Peyer's patch (tissue), 4 donors: ENCODE data around the gene ACO2. TPM values are rescaled to one million over a fixed set of nuclear protein-coding genes. Genes with fewer than 3 reads are reported as not detected.

ENCODE experiments used
- DNase-seq, 3 donors: peaks; one replicate each; pipeline ENCODE4 v3.0.0-alpha.2; 2017 to 2019
- H3K27ac ChIP-seq, 4 donors: fragments of 200-600 bp; sonication (generic); one replicate each; pipeline ENCODE4 v1.5.1; 2016 to 2019
- H3K27me3 ChIP-seq, 2 donors: fragments of 200-600 bp; sonication (generic); one replicate each; pipeline ENCODE4 v1.5.1; 2019
- H3K36me3 ChIP-seq, 3 donors: fragments of 200-600 bp; sonication (generic); one replicate each; pipeline ENCODE4 v1.5.1; 2016 to 2019
- H3K4me1 ChIP-seq, 4 donors: fragments of 200-600 bp; sonication (generic); one replicate each; pipeline ENCODE4 v1.5.1; 2016 to 2019
- H3K4me3 ChIP-seq, 4 donors: fragments of 200-600 bp; sonication (generic); 1 replicate in 3 of 4; 2 replicates in 1 of 4; pipeline ENCODE4 v1.5.1; 2016 to 2019; ENCODE audit warnings: mild to moderate bottlenecking in 1 of 4
- H3K9me3 ChIP-seq, 4 donors: fragments of 200-600 bp; sonication (generic); one replicate each; pipeline ENCODE4 v1.5.1; 2016 to 2019; ENCODE audit warnings: mild to moderate bottlenecking in 1 of 4
- POLR2A ChIP-seq, 2 donors: fragments of 450-650 bp; IDR thresholded peaks; one replicate each; pipeline ENCODE4 v1.5.1; 2017; ENCODE audit warnings: antibody characterized with exemption in 2 of 2, mild to moderate bottlenecking in 2 of 2, moderate library complexity in 2 of 2
- total RNA-seq, 4 donors: library from RNA; depleted of rRNA; stranded (reverse); fragments of >200 nt; gene quantifications; one replicate each; pipeline ENCODE4 v1.1.0, GENCODE V29; 2016
- TF ChIP-seq, protein P1 (sequence below), 6 experiments: fragments of 450-650 bp in 4 of 6; fragments of 200-600 bp in 2 of 6; sonication (generic) in 1 of 6; IDR thresholded peaks; one replicate each; pipeline ENCODE4 v1.5.1; 2017 to 2019; ENCODE audit warnings: antibody characterized with exemption in 6 of 6, mild to moderate bottlenecking in 3 of 6, moderate library complexity in 1 of 6

ACO2 gene
- total RNA-seq, 4 donors from 2014 or later, result 115 to 394 (median 356) TPM

DNA sequence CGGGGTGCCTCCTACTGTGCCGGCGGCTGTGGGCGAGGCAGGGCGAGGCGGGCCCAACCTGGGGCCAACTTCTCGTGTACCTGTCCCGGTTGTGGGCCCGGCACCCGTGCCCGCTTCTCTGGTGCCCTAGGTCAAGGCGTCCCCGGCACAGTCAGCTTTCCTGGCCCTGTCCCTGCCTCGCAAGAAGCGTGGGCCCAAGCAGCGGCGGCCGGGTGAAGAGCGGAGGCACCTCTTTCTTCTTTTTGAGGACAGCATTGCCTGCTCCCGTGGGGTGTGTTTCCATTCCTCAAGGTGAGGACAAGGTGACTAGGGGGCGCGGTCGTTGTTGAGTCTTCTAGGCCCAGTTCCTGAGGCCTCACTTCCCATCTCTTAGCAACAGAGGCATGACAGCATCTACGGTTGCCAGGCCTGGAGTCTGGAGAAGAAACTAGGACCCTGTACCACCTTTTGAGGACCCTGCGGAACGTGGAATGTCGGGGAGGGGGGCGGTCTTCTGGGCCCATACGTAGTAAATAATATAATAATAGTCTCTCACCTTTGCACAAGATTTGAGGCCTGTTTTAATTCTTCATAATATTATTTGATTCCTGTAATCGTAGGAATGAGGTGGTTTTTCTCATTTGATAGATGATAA, 418 bp downstream of the ACO2 start:
- H3K27me3 ChIP-seq, result no peaks in the 10 kb centered on the region
- peaks cover 0 to 45% (median 2%) of the 10 kb centered on the region in 3 donors for H3K36me3 ChIP-seq
- peak overlapping the region; percentile 78 to 99 (median 84) for H3K4me3 ChIP-seq
- H3K27ac ChIP-seq, result peak overlapping the region; percentile 89 to 97 (median 96)
- TF ChIP-seq POLR2A (IDR thresholded peaks at IDR 0.05), result no peak
- TF ChIP-seq, protein P1, sequence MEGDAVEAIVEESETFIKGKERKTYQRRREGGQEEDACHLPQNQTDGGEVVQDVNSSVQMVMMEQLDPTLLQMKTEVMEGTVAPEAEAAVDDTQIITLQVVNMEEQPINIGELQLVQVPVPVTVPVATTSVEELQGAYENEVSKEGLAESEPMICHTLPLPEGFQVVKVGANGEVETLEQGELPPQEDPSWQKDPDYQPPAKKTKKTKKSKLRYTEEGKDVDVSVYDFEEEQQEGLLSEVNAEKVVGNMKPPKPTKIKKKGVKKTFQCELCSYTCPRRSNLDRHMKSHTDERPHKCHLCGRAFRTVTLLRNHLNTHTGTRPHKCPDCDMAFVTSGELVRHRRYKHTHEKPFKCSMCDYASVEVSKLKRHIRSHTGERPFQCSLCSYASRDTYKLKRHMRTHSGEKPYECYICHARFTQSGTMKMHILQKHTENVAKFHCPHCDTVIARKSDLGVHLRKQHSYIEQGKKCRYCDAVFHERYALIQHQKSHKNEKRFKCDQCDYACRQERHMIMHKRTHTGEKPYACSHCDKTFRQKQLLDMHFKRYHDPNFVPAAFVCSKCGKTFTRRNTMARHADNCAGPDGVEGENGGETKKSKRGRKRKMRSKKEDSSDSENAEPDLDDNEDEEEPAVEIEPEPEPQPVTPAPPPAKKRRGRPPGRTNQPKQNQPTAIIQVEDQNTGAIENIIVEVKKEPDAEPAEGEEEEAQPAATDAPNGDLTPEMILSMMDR (IDR thresholded peaks at IDR 0.05), result no peak
- peak in 2 of 3 donors; percentile 38 to 79 for DNase-seq
- peaks cover 0 to 58% (median 3%) of the 10 kb centered on the region in 4 donors for H3K4me1 ChIP-seq
- H3K9me3 ChIP-seq, result no peaks in the 10 kb centered on the region

DNA sequence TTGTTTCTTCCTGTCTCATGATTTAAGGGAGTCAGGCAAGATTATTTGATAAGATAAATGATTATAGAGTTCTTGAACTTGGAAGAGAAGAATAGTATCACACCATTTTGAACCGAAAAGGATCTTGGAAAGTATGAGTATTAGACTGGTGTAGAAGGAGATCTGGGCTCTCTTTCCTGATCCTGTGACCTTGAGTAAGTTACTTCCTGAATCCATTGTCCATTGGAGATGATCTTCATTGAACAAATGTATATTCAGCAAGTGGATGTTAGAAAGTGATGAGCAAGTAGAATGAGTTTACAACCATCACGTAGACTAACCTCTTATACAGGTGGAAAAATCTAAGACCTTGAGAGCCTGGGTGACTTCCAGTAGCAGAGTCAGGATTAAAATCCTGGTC, 2.0 kb downstream of the ACO2 start:
- H3K4me1 ChIP-seq, result peaks cover 0 to 58% (median 3%) of the 10 kb centered on the region in 4 donors

DNA sequence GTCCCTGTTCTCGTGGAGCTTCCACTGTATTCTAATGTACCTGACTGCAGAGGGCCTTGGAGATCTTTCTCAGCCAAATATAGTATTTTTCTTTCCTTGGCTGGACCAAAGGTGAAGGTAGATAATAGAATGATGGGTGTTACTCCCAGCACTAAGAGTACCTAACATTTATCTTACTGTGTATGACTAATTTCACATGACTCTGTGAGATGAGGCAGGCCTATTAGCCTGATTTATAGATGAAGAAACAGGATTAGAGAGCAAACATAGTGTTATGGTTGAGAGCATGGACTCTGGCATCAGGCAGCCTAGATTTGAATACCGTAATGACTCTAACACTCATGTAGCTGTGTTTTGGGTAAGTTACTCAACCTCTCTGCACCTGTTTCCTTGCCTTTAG, 2.7 kb downstream of the ACO2 start:
- TF ChIP-seq, protein P1 (IDR thresholded peaks at IDR 0.05), result peak in 3 of 6 experiments; percentile 17 to 45 (median 20)
- peak; percentile 6 to 60 for TF ChIP-seq POLR2A (IDR thresholded peaks at IDR 0.05)
- no peaks in the 10 kb centered on the region for H3K27me3 ChIP-seq
- DNase-seq, result no peak
- peaks cover 0 to 23% (median 0%) of the 10 kb centered on the region in 3 donors for H3K36me3 ChIP-seq
- H3K27ac ChIP-seq, result peak overlapping the region in 3 of 4 donors; percentile 24 to 97 (median 97)
- no peaks in the 10 kb centered on the region for H3K9me3 ChIP-seq
- H3K4me3 ChIP-seq, result peak overlapping the region in 1 of 4 donors; percentile 33
- H3K4me1 ChIP-seq, result peaks cover 0 to 58% (median 3%) of the 10 kb centered on the region in 4 donors

More for the DNA sequence above, 2.0 kb downstream of the ACO2 start:
- peak overlapping the region in 3 of 4 donors; percentile 94 to 97 (median 97) for H3K27ac ChIP-seq
- peaks cover 0 to 29% (median 2%) of the 10 kb centered on the region in 3 donors for H3K36me3 ChIP-seq
- no peaks in the 10 kb centered on the region for H3K27me3 ChIP-seq
- TF ChIP-seq POLR2A (IDR thresholded peaks at IDR 0.05), result no peak
- TF ChIP-seq, protein P1 (IDR thresholded peaks at IDR 0.05), result no peak
- DNase-seq, result no peak
- H3K9me3 ChIP-seq, result no peaks in the 10 kb centered on the region
- H3K4me3 ChIP-seq, result peak overlapping the region in 2 of 4 donors; percentile 35 to 83

DNA sequence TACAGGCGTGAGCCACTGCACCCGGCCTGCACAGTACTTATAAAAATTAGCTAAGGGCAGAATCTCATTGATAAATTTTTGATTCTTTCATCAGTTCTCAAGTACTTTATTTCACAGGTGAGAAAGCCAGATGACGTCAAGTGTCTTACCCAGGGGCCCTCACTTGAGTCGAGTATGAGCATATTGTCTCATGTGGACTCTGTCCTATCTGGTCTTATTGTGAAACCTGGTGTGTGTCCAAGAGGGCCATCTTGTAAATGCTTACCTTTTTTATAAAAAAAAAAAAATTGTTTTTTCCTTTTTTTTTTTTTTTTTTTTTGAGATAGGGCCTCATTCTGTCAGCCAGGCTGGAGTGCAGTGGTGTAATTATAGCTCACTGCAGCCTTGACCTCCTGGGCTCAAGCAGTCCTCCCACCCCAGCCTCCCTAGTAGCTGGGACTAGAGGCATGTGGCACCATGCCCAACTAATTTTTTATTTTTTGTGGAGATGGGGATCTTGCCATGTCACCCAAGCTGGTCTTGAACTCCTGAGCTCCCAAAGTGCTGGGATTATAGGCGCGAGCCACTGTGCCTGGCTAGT, 6.0 kb downstream of the ACO2 start:
- no peak overlapping the region for H3K27ac ChIP-seq
- TF ChIP-seq POLR2A (IDR thresholded peaks at IDR 0.05), result no peak
- TF ChIP-seq, protein P1 (IDR thresholded peaks at IDR 0.05), result no peak
- DNase-seq, result no peak
- no peaks in the 10 kb centered on the region for H3K27me3 ChIP-seq
- H3K9me3 ChIP-seq, result no peaks in the 10 kb centered on the region
- H3K4me3 ChIP-seq, result no peak overlapping the region
- H3K36me3 ChIP-seq, result peaks cover 0 to 16% (median 0%) of the 10 kb centered on the region in 3 donors
- peaks cover 0 to 61% (median 2%) of the 10 kb centered on the region in 4 donors for H3K4me1 ChIP-seq

DNA sequence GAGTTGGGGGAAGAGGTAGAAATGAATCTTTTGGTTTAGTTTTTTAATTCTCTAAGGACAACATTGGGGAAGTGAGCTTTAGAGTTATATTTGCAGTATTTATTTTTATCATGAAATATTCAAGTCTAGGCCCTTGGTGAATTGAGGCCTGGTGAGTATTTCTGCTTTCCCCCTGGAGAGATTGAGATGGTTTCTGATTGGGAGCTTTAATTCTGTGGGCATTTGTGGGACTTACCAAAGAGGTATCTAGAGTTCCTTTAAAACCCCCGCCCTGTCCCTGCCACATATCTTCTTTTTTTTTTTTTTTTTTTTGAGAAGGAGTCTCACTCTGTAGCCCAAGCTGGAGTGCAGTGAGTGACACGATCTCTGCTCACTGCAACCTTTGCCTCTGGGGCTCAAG, 9.6 kb downstream of the ACO2 start:
- Histone ChIP-seq H3K4me3 (no peak overlapping the region), H3K9me3 (no peaks in the 10 kb centered on the region), H3K36me3 (peaks cover 0 to 6% (median 0%) of the 10 kb centered on the region in 3 donors), H3K4me1 (peaks cover 0 to 64% (median 9%) of the 10 kb centered on the region in 4 donors), H3K27ac (peak overlapping the region in 3 of 4 donors; percentile 17 to 69 (median 46)), H3K27me3 (no peaks in the 10 kb centered on the region)
- no peak for TF ChIP-seq POLR2A (IDR thresholded peaks at IDR 0.05)
- TF ChIP-seq, protein P1 (IDR thresholded peaks at IDR 0.05), result no peak
- no peak for DNase-seq
